ENCODE results near the gene ACOD1.
"Not testable (repeated sequence)": the region's sequence is repeated elsewhere in the genome, so short reads cannot be mapped to it uniquely, and the experiment has no call there.

ACOD1 gene

GRCh38 chr13:76912476-76912875 is 35.8 kb upstream of the ACOD1 start:
- ATAC-seq (ENCODE audit: insufficient read depth, low read depth): no peak
- H4K20me1 ChIP-seq (ENCODE audit: insufficient read depth, low read length): no peaks in the 10 kb centered on the region
- no peak overlapping the region for H3K27ac ChIP-seq (ENCODE audit: low read length)
- no peaks in the 10 kb centered on the region for H3K4me1 ChIP-seq (ENCODE audit: insufficient read depth, low read length)
- TF ChIP-seq EZH2 (IDR thresholded peaks at IDR 0.05; ENCODE audit: borderline replicate concordance, low read depth, low read length, severe bottlenecking) (no peak), CTCF (IDR thresholded peaks at IDR 0.05; ENCODE audit: borderline replicate concordance, extremely low read depth, low read length, poor library complexity, severe bottlenecking) (no peak)
- no peaks in the 10 kb centered on the region for H3K79me2 ChIP-seq (ENCODE audit: insufficient read depth, low read length)
- H3K9me3 ChIP-seq (ENCODE audit: insufficient read depth, low read length, severe bottlenecking): no peaks in the 10 kb centered on the region
- H3K4me3 ChIP-seq (ENCODE audit: low read depth in 1 of 2, low read length in 2 of 2): no peak overlapping the region
- H3K4me2 ChIP-seq (ENCODE audit: insufficient read depth, low read length): no peak overlapping the region
- H3K9ac ChIP-seq (ENCODE audit: low read depth, low read length): no peak overlapping the region
- no peak for DNase-seq
- no peak overlapping the region for H2AFZ ChIP-seq (ENCODE audit: low read depth, low read length)
- no peaks in the 10 kb centered on the region for H3K36me3 ChIP-seq (ENCODE audit: insufficient read depth, low read length)
- H3K27me3 ChIP-seq (ENCODE audit: insufficient read depth, low read length, poor library complexity): peaks cover 5% of the 10 kb centered on the region

DNA sequence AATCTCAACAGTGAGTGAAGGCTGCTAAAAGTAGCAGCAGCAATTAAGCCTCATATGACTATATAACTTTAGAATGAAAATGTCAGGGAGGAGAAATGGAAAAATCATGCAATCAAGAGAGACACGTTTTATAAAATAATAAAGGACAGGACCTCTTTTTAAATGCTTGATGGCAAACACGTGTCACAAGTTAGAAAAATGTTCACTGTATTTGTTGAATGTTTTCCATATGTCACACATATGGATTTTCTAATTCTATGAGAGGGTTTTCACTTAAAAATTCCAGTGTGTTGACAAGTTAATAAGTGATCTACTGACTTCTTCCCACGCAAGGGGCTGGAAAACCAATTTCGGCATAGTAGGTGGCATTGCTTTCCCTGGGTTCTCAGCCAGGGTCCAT is 34.4 kb upstream of the ACOD1 start:
- no peak overlapping the region for H2AFZ ChIP-seq (ENCODE audit: low read depth, low read length)
- H4K20me1 ChIP-seq (ENCODE audit: insufficient read depth, low read length): no peaks in the 10 kb centered on the region
- H3K36me3 ChIP-seq (ENCODE audit: insufficient read depth, low read length): no peaks in the 10 kb centered on the region
- ATAC-seq (ENCODE audit: insufficient read depth, low read depth) (no peak), DNase-seq (no peak)
- H3K4me1 ChIP-seq (ENCODE audit: insufficient read depth, low read length): no peaks in the 10 kb centered on the region
- H3K4me2 ChIP-seq (ENCODE audit: insufficient read depth, low read length): no peak overlapping the region
- H3K9ac ChIP-seq (ENCODE audit: low read depth, low read length): no peak overlapping the region
- no peak overlapping the region for H3K4me3 ChIP-seq (ENCODE audit: low read depth in 1 of 2, low read length in 2 of 2)
- peaks cover 5% of the 10 kb centered on the region for H3K27me3 ChIP-seq (ENCODE audit: insufficient read depth, low read length, poor library complexity)
- TF ChIP-seq EZH2 (IDR thresholded peaks at IDR 0.05; ENCODE audit: borderline replicate concordance, low read depth, low read length, severe bottlenecking) (no peak), CTCF (IDR thresholded peaks at IDR 0.05; ENCODE audit: borderline replicate concordance, extremely low read depth, low read length, poor library complexity, severe bottlenecking) (no peak)
- H3K79me2 ChIP-seq (ENCODE audit: insufficient read depth, low read length): no peaks in the 10 kb centered on the region
- H3K9me3 ChIP-seq (ENCODE audit: insufficient read depth, low read length, severe bottlenecking): no peaks in the 10 kb centered on the region
- H3K27ac ChIP-seq (ENCODE audit: low read length): no peak overlapping the region

GRCh38 chr13:76917095-76917494 is 31.2 kb upstream of the ACOD1 start:
- H4K20me1 ChIP-seq (ENCODE audit: insufficient read depth, low read length): no peaks in the 10 kb centered on the region
- ATAC-seq (ENCODE audit: insufficient read depth, low read depth): no peak
- H3K27ac ChIP-seq (ENCODE audit: low read length): no peak overlapping the region
- no peaks in the 10 kb centered on the region for H3K79me2 ChIP-seq (ENCODE audit: insufficient read depth, low read length)
- no peak overlapping the region for H3K4me2 ChIP-seq (ENCODE audit: insufficient read depth, low read length)
- no peaks in the 10 kb centered on the region for H3K36me3 ChIP-seq (ENCODE audit: insufficient read depth, low read length)
- no peak overlapping the region for H2AFZ ChIP-seq (ENCODE audit: low read depth, low read length)
- no peaks in the 10 kb centered on the region for H3K27me3 ChIP-seq (ENCODE audit: insufficient read depth, low read length, poor library complexity)
- no peak overlapping the region for H3K4me3 ChIP-seq (ENCODE audit: low read depth in 1 of 2, low read length in 2 of 2)
- no peaks in the 10 kb centered on the region for H3K4me1 ChIP-seq (ENCODE audit: insufficient read depth, low read length)
- TF ChIP-seq CTCF (IDR thresholded peaks at IDR 0.05; ENCODE audit: borderline replicate concordance, extremely low read depth, low read length, poor library complexity, severe bottlenecking) (no peak), EZH2 (IDR thresholded peaks at IDR 0.05; ENCODE audit: borderline replicate concordance, low read depth, low read length, severe bottlenecking) (no peak)
- no peak for DNase-seq
- no peak overlapping the region for H3K9ac ChIP-seq (ENCODE audit: low read depth, low read length)
- no peaks in the 10 kb centered on the region for H3K9me3 ChIP-seq (ENCODE audit: insufficient read depth, low read length, severe bottlenecking)

DNA sequence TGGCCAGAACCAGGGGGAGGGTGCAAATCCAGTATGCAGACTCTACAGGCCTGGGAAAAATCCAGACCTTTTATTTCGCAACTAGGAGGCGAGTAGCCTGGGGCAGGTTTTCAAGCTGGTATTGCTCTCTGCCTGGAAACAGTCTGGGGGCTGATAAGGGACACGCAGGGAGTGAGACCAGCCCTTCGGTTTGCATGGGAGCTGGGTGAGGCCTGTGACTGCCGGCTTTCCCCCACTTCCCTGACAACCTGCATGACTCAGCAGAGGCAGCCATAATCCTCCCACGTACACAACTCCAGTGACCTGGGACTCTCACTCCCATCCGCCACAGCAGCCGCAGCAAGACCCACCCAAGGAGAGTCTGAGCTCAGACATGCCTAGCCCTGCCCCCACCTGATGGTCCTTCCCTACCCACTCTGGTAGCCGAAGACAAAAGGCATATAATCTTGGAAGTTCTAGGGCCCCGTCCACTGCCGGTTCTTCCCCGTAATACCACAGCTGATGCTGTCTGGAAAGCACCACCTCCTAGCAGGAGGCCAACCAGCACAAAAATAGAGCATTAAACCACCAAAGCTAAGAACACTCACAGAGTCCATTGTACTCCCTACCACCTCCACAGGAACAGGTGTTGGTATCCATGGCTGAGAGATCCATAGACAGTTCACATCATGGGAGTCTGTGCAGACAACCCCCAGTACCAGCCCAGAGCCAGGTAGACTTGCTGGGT is 30.4 kb upstream of the ACOD1 start:
- ATAC-seq (ENCODE audit: insufficient read depth, low read depth); H3K79me2 ChIP-seq (ENCODE audit: insufficient read depth, low read length); H3K27me3 ChIP-seq (ENCODE audit: insufficient read depth, low read length, poor library complexity); H3K27ac ChIP-seq (ENCODE audit: low read length); H3K9me3 ChIP-seq (ENCODE audit: insufficient read depth, low read length, severe bottlenecking); H3K9ac ChIP-seq (ENCODE audit: low read depth, low read length); H4K20me1 ChIP-seq (ENCODE audit: insufficient read depth, low read length); H3K4me2 ChIP-seq (ENCODE audit: insufficient read depth, low read length); H3K4me1 ChIP-seq (ENCODE audit: insufficient read depth, low read length); DNase-seq; H3K36me3 ChIP-seq (ENCODE audit: insufficient read depth, low read length); H2AFZ ChIP-seq (ENCODE audit: low read depth, low read length); H3K4me3 ChIP-seq (ENCODE audit: low read depth in 1 of 2, low read length in 2 of 2): not testable (repeated sequence)
